HepG2 (cell line): ENCODE data around the gene FSCN2. TPM values are rescaled to one million over a fixed set of nuclear protein-coding genes. Genes with fewer than 3 reads are reported as not detected.

Source experiments
- ARNT ChIP-seq: fragments of 450-650 bp; IDR thresholded peaks from 2 replicates; pipeline ENCODE4 v1.6.1; 2017
- FOXM1 ChIP-seq: sonication (generic); formaldehyde crosslinking; IDR thresholded peaks from 2 replicates; pipeline ENCODE4 v1.5.0; 2020; ENCODE audit warnings: missing genetic modification reagents
- JDP2 ChIP-seq: sonication (generic); formaldehyde crosslinking; IDR thresholded peaks from 2 replicates; pipeline ENCODE4 v1.8.1; 2022; ENCODE audit warnings: missing genetic modification reagents, borderline replicate concordance
- KDM5A ChIP-seq: fragments of 200-600 bp; sonication (generic); IDR thresholded peaks from 2 replicates; pipeline ENCODE4 v1.7.0; 2018; ENCODE audit warnings: antibody characterized with exemption, mild to moderate bottlenecking, low read length, borderline replicate concordance
- KLF9 ChIP-seq: IDR thresholded peaks from 2 replicates; pipeline ENCODE4 v1.6.1; 2016; ENCODE audit warnings: low read depth
- NKX3-1 ChIP-seq: sonication (generic); formaldehyde crosslinking; IDR thresholded peaks from 2 replicates; pipeline ENCODE4 v1.5.0; 2020; ENCODE audit warnings: missing genetic modification reagents
- ZNF224 ChIP-seq: sonication (generic); formaldehyde crosslinking; IDR thresholded peaks from 2 replicates; pipeline ENCODE4 v1.5.0; 2020; ENCODE audit warnings: mild to moderate bottlenecking, missing genetic modification reagents
- ZNF460 ChIP-seq: sonication (generic); formaldehyde crosslinking; IDR thresholded peaks from 2 replicates; pipeline ENCODE4 v1.5.1; 2020; ENCODE audit warnings: missing genetic modification reagents, mild to moderate bottlenecking, borderline replicate concordance
- ZNF776 ChIP-seq: sonication (generic); formaldehyde crosslinking; IDR thresholded peaks from 2 replicates; pipeline ENCODE4 v1.4.0; 2020; ENCODE audit warnings: mild to moderate bottlenecking, missing genetic modification reagents
- ZSCAN29 ChIP-seq: sonication (generic); formaldehyde crosslinking; conservative IDR thresholded peaks from 2 replicates; pipeline ENCODE4 v1.4.0; 2020; ENCODE audit warnings: mild to moderate bottlenecking, missing genetic modification reagents
- polyA plus RNA-seq, 8 experiments: library from polyadenylated mRNA; depleted of rRNA in 3 of 8; stranded (reverse) in 7 of 8; unstranded in 1 of 8; fragments of >200 nt; fragmentation: Illumina TruSeq in 4 of 8; extraction: Trizol in 4 of 8; gene quantifications; 2 replicates each; pipeline versions ENCODE4 v1.2.1 to v1.2.3, GENCODE V29; 2011 to 2016; ENCODE audit warnings: low read depth in 4 of 8, missing spikeins in 1 of 8, mixed read lengths in 1 of 8; ENCODE audit not compliant: insufficient read depth in 1 of 8
- total RNA-seq, 5 experiments: library from RNA; depleted of rRNA; stranded (reverse); fragments of >200 nt; fragmentation: Illumina TruSeq; extraction: Trizol; gene quantifications; 2 replicates each; pipeline ENCODE4 v1.2.3, GENCODE V29; 2016; ENCODE audit warnings: low read depth in 1 of 5
- TF ChIP-seq, protein P1 (sequence below): sonication (generic); formaldehyde crosslinking; IDR thresholded peaks from 2 replicates; pipeline ENCODE4 v1.4.0; 2020; ENCODE audit warnings: missing genetic modification reagents, borderline replicate concordance
- TF ChIP-seq, protein P2 (sequence below): sonication (generic); formaldehyde crosslinking; IDR thresholded peaks from 2 replicates; pipeline ENCODE4 v1.4.0; 2020; ENCODE audit warnings: low read depth, mild to moderate bottlenecking, missing genetic modification reagents
- TF ChIP-seq, protein P3 (sequence below): sonication (generic); formaldehyde crosslinking; IDR thresholded peaks from 2 replicates; pipeline ENCODE4 v1.4.0; 2020; ENCODE audit warnings: mild to moderate bottlenecking, missing genetic modification reagents
- TF ChIP-seq, protein P4 (sequence below): sonication (generic); formaldehyde crosslinking; IDR thresholded peaks from 2 replicates; pipeline ENCODE4 v1.5.1; 2020; ENCODE audit warnings: mild to moderate bottlenecking, missing genetic modification reagents, moderate library complexity
- TF ChIP-seq, protein P5 (sequence below): sonication (generic); formaldehyde crosslinking; IDR thresholded peaks from 2 replicates; pipeline ENCODE4 v1.5.1; 2020; ENCODE audit warnings: missing genetic modification reagents, mild to moderate bottlenecking, borderline replicate concordance
- TF ChIP-seq, protein P6 (sequence below): sonication (generic); formaldehyde crosslinking; IDR thresholded peaks from 2 replicates; pipeline ENCODE4 v1.5.0; 2020; ENCODE audit warnings: mild to moderate bottlenecking, missing genetic modification reagents
- TF ChIP-seq, protein P7 (sequence below): sonication (generic); formaldehyde crosslinking; IDR thresholded peaks from 2 replicates; pipeline ENCODE4 v1.8.0; 2022; ENCODE audit warnings: missing genetic modification reagents, low read depth, mild to moderate bottlenecking, borderline replicate concordance

Gene FSCN2
- total and polyA plus RNA-seq, 2 of the 13 experiments (the other 11 are each of a cell fraction or from before 2014, with no cell fraction given), result 0.09 TPM; not detected in 1

DNA sequence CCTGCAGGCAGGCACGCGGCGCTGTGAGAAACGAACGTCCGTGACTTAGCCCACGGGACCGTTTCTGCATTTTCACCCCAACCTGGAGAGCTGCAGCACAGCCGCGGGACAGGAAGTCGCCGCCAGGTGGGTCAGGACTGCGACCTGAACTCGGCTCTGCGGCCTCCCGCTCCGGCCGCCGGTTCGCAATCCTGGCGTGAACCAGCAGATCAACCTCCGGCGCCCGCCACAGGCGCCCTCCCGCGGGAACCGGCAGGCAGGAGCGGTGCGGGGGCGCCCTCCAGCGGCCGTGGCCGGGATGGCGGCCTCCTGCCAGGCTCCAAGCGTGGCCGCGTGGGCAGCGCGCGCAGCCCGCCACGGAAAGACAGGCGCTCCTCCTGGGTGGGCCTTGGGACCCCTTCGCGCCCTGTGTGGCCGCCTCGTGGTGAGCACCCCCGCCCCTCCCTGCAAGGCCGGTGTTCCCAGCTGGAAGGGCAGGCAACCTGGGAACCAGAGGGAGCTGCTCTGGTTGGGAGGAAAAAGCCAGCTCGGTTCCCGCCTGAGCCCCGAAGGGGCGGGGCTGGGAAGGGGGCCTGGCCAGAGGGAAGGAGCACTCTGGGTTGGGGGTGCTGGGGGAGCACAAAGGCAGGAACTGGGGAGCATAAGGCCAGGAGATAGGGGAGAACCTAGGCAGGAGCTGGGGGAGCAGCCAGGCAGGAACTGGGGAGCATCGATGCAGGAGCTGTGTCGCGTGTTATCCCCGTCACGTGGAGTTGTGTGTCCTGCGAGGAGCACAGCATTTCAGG is 43.8 kb upstream of the FSCN2 start (continued):
- TF ChIP-seq, protein P1, sequence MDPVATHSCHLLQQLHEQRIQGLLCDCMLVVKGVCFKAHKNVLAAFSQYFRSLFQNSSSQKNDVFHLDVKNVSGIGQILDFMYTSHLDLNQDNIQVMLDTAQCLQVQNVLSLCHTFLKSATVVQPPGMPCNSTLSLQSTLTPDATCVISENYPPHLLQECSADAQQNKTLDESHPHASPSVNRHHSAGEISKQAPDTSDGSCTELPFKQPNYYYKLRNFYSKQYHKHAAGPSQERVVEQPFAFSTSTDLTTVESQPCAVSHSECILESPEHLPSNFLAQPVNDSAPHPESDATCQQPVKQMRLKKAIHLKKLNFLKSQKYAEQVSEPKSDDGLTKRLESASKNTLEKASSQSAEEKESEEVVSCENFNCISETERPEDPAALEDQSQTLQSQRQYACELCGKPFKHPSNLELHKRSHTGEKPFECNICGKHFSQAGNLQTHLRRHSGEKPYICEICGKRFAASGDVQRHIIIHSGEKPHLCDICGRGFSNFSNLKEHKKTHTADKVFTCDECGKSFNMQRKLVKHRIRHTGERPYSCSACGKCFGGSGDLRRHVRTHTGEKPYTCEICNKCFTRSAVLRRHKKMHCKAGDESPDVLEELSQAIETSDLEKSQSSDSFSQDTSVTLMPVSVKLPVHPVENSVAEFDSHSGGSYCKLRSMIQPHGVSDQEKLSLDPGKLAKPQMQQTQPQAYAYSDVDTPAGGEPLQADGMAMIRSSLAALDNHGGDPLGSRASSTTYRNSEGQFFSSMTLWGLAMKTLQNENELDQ (CRISPR knock-in tag), result no peak
- peak; percentile 79; the same call in 1 of the 2 replicates for TF ChIP-seq ZSCAN29 (CRISPR knock-in tag)
- no peak for TF ChIP-seq KLF9 (CRISPR knock-in tag)
- TF ChIP-seq, protein P2, sequence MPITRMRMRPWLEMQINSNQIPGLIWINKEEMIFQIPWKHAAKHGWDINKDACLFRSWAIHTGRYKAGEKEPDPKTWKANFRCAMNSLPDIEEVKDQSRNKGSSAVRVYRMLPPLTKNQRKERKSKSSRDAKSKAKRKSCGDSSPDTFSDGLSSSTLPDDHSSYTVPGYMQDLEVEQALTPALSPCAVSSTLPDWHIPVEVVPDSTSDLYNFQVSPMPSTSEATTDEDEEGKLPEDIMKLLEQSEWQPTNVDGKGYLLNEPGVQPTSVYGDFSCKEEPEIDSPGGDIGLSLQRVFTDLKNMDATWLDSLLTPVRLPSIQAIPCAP (CRISPR knock-in tag), result no peak
- TF ChIP-seq FOXM1 (CRISPR knock-in tag), result no peak
- TF ChIP-seq, protein P3, sequence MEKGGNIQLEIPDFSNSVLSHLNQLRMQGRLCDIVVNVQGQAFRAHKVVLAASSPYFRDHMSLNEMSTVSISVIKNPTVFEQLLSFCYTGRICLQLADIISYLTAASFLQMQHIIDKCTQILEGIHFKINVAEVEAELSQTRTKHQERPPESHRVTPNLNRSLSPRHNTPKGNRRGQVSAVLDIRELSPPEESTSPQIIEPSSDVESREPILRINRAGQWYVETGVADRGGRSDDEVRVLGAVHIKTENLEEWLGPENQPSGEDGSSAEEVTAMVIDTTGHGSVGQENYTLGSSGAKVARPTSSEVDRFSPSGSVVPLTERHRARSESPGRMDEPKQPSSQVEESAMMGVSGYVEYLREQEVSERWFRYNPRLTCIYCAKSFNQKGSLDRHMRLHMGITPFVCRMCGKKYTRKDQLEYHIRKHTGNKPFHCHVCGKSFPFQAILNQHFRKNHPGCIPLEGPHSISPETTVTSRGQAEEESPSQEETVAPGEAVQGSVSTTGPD (CRISPR knock-in tag), result no peak
- TF ChIP-seq ARNT, result no peak
- TF ChIP-seq JDP2 (CRISPR knock-in tag), result no peak
- TF ChIP-seq, protein P4, sequence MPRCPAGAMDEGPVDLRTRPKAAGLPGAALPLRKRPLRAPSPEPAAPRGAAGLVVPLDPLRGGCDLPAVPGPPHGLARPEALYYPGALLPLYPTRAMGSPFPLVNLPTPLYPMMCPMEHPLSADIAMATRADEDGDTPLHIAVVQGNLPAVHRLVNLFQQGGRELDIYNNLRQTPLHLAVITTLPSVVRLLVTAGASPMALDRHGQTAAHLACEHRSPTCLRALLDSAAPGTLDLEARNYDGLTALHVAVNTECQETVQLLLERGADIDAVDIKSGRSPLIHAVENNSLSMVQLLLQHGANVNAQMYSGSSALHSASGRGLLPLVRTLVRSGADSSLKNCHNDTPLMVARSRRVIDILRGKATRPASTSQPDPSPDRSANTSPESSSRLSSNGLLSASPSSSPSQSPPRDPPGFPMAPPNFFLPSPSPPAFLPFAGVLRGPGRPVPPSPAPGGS (CRISPR knock-in tag), result peak; percentile 96; the same call in 1 of the 2 replicates
- TF ChIP-seq ZNF776 (CRISPR knock-in tag), result peak; percentile 63; the same call in 1 of the 2 replicates
- no peak for TF ChIP-seq KDM5A
- TF ChIP-seq, protein P5, sequence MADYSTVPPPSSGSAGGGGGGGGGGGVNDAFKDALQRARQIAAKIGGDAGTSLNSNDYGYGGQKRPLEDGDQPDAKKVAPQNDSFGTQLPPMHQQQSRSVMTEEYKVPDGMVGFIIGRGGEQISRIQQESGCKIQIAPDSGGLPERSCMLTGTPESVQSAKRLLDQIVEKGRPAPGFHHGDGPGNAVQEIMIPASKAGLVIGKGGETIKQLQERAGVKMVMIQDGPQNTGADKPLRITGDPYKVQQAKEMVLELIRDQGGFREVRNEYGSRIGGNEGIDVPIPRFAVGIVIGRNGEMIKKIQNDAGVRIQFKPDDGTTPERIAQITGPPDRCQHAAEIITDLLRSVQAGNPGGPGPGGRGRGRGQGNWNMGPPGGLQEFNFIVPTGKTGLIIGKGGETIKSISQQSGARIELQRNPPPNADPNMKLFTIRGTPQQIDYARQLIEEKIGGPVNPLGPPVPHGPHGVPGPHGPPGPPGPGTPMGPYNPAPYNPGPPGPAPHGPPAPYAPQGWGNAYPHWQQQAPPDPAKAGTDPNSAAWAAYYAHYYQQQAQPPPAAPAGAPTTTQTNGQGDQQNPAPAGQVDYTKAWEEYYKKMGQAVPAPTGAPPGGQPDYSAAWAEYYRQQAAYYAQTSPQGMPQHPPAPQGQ, result peak; percentile 97
- TF ChIP-seq, protein P6, sequence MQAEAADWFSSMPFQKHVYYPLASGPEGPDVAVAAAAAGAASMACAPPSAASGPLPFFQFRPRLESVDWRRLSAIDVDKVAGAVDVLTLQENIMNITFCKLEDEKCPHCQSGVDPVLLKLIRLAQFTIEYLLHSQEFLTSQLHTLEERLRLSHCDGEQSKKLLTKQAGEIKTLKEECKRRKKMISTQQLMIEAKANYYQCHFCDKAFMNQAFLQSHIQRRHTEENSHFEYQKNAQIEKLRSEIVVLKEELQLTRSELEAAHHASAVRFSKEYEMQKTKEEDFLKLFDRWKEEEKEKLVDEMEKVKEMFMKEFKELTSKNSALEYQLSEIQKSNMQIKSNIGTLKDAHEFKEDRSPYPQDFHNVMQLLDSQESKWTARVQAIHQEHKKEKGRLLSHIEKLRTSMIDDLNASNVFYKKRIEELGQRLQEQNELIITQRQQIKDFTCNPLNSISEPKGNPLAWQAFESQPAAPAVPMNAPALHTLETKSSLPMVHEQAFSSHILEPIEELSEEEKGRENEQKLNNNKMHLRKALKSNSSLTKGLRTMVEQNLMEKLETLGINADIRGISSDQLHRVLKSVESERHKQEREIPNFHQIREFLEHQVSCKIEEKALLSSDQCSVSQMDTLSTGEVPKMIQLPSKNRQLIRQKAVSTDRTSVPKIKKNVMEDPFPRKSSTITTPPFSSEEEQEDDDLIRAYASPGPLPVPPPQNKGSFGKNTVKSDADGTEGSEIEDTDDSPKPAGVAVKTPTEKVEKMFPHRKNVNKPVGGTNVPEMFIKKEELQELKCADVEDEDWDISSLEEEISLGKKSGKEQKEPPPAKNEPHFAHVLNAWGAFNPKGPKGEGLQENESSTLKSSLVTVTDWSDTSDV (CRISPR knock-in tag), result no peak
- TF ChIP-seq, protein P7, sequence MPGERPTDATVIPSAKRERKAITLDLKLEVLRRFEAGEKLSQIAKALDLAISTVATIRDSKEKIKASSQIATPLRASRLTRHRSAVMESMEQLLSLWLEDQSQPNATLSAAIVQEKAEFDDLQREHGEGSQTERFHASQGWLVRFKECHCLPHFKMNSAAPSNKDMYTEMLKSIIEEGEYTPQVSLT, result no peak
- no peak for TF ChIP-seq NKX3-1
- TF ChIP-seq ZNF224, result peak; percentile 29; the same call in 1 of the 2 replicates
- no peak for TF ChIP-seq ZNF460 (CRISPR knock-in tag)
